GM19351 (cell line): Measurements from ENCODE around the gene BICRA.

Source experiments
- ATAC-seq: cut with Tn5 transposase; IDR thresholded peaks from one replicate; pipeline ENCODE4 v1.9.1; 2021; ENCODE audit warnings: mild to moderate bottlenecking, moderate library complexity; ENCODE audit not compliant: unreplicated experiment

BICRA gene

GRCh38 chr19:47686679-47687450 is 77.9 kb downstream of the BICRA start:
- ATAC-seq: no peak

- no peak for ATAC-seq
These were observed 79.0 kb downstream of the BICRA start for GRCh38 chr19:47687906-47688305.

- ATAC-seq: no peak
These were observed 82.2 kb downstream of the BICRA start for GRCh38 chr19:47691090-47691489.

GRCh38 chr19:47691782-47692181 is 82.8 kb downstream of the BICRA start:
- no peak for ATAC-seq

GRCh38 chr19:47693489-47693888 is 84.6 kb downstream of the BICRA start:
- ATAC-seq: no peak

GRCh38 chr19:47693903-47694302 is 85.0 kb downstream of the BICRA start:
- ATAC-seq: no peak

GRCh38 chr19:47694466-47695273 is 85.7 kb downstream of the BICRA start:
- no peak for ATAC-seq

GRCh38 chr19:47695533-47696262 is 86.8 kb downstream of the BICRA start:
- ATAC-seq: no peak

- ATAC-seq: no peak
These were observed 87.7 kb downstream of the BICRA start for GRCh38 chr19:47696635-47697034.

- no peak for ATAC-seq
These were observed 89.1 kb downstream of the BICRA start for GRCh38 chr19:47697863-47698609.

- no peak for ATAC-seq
These were observed 89.9 kb downstream of the BICRA start for GRCh38 chr19:47698631-47699359.

GRCh38 chr19:47699360-47699917 is 90.5 kb downstream of the BICRA start:
- no peak for ATAC-seq

GRCh38 chr19:47700934-47701716 is 92.2 kb downstream of the BICRA start:
- ATAC-seq: no peak

GRCh38 chr19:47701717-47702552 is 93.0 kb downstream of the BICRA start:
- no peak for ATAC-seq

GRCh38 chr19:47702671-47703070 is 93.7 kb downstream of the BICRA start:
- no peak for ATAC-seq

GRCh38 chr19:47703301-47703700 is 94.4 kb downstream of the BICRA start:
- no peak for ATAC-seq

- no peak for ATAC-seq
These were observed 95.1 kb downstream of the BICRA start for GRCh38 chr19:47704024-47704423.

- no peak for ATAC-seq
These were observed 95.7 kb downstream of the BICRA start for GRCh38 chr19:47704656-47705055.
